Loucy (cell line): ENCODE measurements around the gene THAP4.

Source experiments
- CTCF ChIP-seq: fragments of 200-600 bp; sonication (generic); conservative IDR thresholded peaks from 2 replicates; pipeline ENCODE4 v1.5.1; 2014; ENCODE audit warnings: mild to moderate bottlenecking, antibody characterized with exemption, low read length
- EZH2phosphoT487 ChIP-seq: fragments of 200-600 bp; IDR thresholded peaks from 2 replicates; pipeline ENCODE4 v1.6.1; 2018; ENCODE audit warnings: antibody characterized with exemption, mild to moderate bottlenecking, moderate library complexity, borderline replicate concordance

- TF ChIP-seq CTCF (no peak), EZH2phosphoT487 (no peak)
These were observed 96.0 kb downstream of the THAP4 start for GRCh38 chr2:241540771-241541561.
